ENCODE measurements around the gene PBRM1. TPM values are rescaled to one million over a fixed set of nuclear protein-coding genes. Genes with fewer than 3 reads are reported as not detected.

PBRM1 gene
- total RNA-seq, 1 donor, result 100 TPM

DNA sequence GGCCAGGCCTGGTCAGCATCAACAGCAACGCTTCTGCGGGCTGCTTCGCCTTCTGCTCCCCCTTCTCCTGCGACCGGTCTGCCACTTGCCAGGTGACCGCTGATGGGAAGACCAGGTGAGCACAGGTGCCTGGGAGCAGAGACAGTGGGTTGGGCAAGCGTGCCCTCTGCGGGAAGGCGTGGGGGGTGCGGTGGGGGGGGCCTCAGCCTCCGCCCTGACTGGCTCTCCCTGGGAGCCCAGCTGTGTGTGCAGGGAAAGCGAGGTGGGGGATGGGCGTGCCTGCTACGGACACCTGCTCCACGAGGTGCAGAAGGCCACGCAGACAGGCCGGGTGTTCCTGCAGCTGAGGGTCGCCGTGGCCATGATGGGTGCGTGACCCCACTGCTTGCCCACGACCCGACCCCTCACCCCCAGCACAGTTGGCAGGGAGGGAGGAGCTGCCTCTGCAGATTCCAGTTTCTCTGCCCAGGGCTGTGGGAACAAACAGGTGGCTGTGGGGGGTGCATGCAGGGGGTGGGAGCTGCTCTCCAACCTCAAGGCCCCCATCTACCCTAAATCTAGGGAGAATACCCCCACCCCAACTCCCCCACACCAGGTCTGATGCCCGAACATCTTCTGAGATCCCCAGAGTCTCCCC is 181.8 kb downstream of the PBRM1 start:
- H4K20me1 ChIP-seq (ENCODE audit: insufficient read depth, low read length), result no peaks in the 10 kb centered on the region
- H3K79me2 ChIP-seq (ENCODE audit: insufficient read depth, low read length), result no peaks in the 10 kb centered on the region
- no peak overlapping the region for H2AFZ ChIP-seq (ENCODE audit: low read length)
- H3K9me3 ChIP-seq (ENCODE audit: low read depth, low read length), result no peaks in the 10 kb centered on the region
- H3K4me2 ChIP-seq (ENCODE audit: insufficient read depth, low read length), result no peak overlapping the region
- TF ChIP-seq, protein P1, sequence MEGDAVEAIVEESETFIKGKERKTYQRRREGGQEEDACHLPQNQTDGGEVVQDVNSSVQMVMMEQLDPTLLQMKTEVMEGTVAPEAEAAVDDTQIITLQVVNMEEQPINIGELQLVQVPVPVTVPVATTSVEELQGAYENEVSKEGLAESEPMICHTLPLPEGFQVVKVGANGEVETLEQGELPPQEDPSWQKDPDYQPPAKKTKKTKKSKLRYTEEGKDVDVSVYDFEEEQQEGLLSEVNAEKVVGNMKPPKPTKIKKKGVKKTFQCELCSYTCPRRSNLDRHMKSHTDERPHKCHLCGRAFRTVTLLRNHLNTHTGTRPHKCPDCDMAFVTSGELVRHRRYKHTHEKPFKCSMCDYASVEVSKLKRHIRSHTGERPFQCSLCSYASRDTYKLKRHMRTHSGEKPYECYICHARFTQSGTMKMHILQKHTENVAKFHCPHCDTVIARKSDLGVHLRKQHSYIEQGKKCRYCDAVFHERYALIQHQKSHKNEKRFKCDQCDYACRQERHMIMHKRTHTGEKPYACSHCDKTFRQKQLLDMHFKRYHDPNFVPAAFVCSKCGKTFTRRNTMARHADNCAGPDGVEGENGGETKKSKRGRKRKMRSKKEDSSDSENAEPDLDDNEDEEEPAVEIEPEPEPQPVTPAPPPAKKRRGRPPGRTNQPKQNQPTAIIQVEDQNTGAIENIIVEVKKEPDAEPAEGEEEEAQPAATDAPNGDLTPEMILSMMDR (IDR thresholded peaks at IDR 0.05; ENCODE audit: extremely low read depth, low read depth, low read length), result no peak
- H3K27ac ChIP-seq (ENCODE audit: low read depth, low read length), result no peak overlapping the region
- no peak for DNase-seq (ENCODE audit: insufficient read length, low spot score, missing footprints)
- no peak overlapping the region for H3K4me3 ChIP-seq (ENCODE audit: insufficient read depth, low read length)
- H3K27me3 ChIP-seq (ENCODE audit: insufficient read depth, low read length), result no peaks in the 10 kb centered on the region
- peaks cover 8% of the 10 kb centered on the region for H3K4me1 ChIP-seq (ENCODE audit: insufficient read depth, low read length)
- no peaks in the 10 kb centered on the region for H3K36me3 ChIP-seq (ENCODE audit: insufficient read depth, low read length)

DNA sequence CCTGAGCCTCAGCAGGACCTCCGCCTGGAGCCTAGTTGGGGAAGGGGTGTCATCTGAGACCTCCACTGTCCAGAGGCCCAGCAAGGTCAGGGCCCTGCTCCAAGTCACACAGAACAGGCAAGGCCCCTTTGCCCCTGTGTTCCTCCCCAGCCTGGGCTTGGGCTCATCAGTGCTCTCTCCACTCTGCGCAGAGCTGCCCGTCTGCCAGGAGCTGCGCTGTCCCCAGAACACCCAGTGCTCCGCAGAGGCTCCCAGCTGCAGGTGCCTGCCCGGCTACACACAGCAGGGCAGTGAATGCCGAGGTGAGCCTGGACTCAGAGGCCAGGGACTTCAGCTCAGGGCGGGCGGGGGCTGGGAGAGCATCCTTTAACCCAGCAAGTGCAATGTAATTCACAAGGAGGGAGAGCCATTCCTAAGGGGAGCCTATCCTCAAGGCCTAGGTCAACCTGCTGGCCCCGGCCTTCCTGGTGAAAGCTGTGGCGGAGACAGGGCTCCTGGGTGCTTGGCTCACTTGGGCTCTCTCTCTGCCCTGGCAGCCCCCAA is 182.8 kb downstream of the PBRM1 start:
- no peaks in the 10 kb centered on the region for H4K20me1 ChIP-seq (ENCODE audit: insufficient read depth, low read length)
- no peak for DNase-seq (ENCODE audit: insufficient read length, low spot score, missing footprints)
- no peak overlapping the region for H3K27ac ChIP-seq (ENCODE audit: low read depth, low read length)
- no peak overlapping the region for H3K4me2 ChIP-seq (ENCODE audit: insufficient read depth, low read length)
- no peaks in the 10 kb centered on the region for H3K27me3 ChIP-seq (ENCODE audit: insufficient read depth, low read length)
- H3K79me2 ChIP-seq (ENCODE audit: insufficient read depth, low read length), result no peaks in the 10 kb centered on the region
- H2AFZ ChIP-seq (ENCODE audit: low read length), result no peak overlapping the region
- no peak overlapping the region for H3K4me3 ChIP-seq (ENCODE audit: insufficient read depth, low read length)
- no peaks in the 10 kb centered on the region for H3K9me3 ChIP-seq (ENCODE audit: low read depth, low read length)
- H3K36me3 ChIP-seq (ENCODE audit: insufficient read depth, low read length), result no peaks in the 10 kb centered on the region
- TF ChIP-seq, protein P1 (IDR thresholded peaks at IDR 0.05; ENCODE audit: extremely low read depth, low read depth, low read length), result no peak
- peaks cover 18% of the 10 kb centered on the region for H3K4me1 ChIP-seq (ENCODE audit: insufficient read depth, low read length)

DNA sequence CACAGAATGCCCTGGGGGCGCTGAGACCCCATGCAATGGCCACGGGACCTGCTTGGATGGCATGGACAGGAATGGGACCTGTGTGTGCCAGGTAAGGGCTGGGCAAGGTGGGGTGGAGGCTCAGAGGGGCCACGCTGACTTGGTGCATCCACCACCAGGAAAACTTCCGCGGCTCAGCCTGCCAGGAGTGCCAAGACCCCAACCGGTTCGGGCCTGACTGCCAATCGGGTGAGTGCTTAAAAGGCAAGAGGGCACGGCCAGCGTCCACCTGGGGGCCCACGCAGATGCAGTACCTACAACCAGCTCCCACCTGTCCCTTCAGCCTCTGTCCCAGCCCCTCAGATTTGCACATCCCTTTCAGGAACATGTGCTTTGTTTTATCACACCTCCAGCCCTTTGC is 183.7 kb downstream of the PBRM1 start:
- no peaks in the 10 kb centered on the region for H3K9me3 ChIP-seq (ENCODE audit: low read depth, low read length)
- no peak for DNase-seq (ENCODE audit: insufficient read length, low spot score, missing footprints)
- TF ChIP-seq, protein P1 (IDR thresholded peaks at IDR 0.05; ENCODE audit: extremely low read depth, low read depth, low read length), result no peak
- H3K4me2 ChIP-seq (ENCODE audit: insufficient read depth, low read length), result no peak overlapping the region
- no peak overlapping the region for H2AFZ ChIP-seq (ENCODE audit: low read length)
- no peak overlapping the region for H3K27ac ChIP-seq (ENCODE audit: low read depth, low read length)
- H3K27me3 ChIP-seq (ENCODE audit: insufficient read depth, low read length), result no peaks in the 10 kb centered on the region
- no peak overlapping the region for H3K4me3 ChIP-seq (ENCODE audit: insufficient read depth, low read length)
- H4K20me1 ChIP-seq (ENCODE audit: insufficient read depth, low read length), result no peaks in the 10 kb centered on the region
- peaks cover 18% of the 10 kb centered on the region for H3K4me1 ChIP-seq (ENCODE audit: insufficient read depth, low read length)
- H3K36me3 ChIP-seq (ENCODE audit: insufficient read depth, low read length), result no peaks in the 10 kb centered on the region
- no peaks in the 10 kb centered on the region for H3K79me2 ChIP-seq (ENCODE audit: insufficient read depth, low read length)

DNA sequence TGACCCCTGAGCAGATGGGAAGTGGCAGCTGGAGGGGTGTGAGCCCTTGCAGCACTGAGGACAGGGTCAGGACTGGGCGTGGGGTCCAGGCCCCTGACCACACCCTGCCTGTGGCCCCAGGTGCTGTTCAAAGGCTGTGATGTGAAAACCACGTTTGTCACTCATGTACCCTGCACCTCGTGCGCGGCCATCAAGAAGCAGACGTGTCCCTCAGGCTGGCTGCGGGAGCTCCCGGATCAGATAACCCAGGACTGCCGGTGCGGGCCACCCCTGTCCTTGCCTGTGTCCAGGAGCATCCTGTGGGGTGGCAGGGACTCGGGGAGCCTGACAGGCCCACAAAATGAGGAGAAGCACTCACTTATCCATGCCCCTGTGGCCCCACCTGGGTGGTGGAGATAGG is 184.7 kb downstream of the PBRM1 start:
- Histone ChIP-seq H3K79me2 (ENCODE audit: insufficient read depth, low read length) (no peaks in the 10 kb centered on the region), H3K4me3 (ENCODE audit: insufficient read depth, low read length) (no peak overlapping the region), H3K4me2 (ENCODE audit: insufficient read depth, low read length) (no peak overlapping the region), H3K27ac (ENCODE audit: low read depth, low read length) (no peak overlapping the region), H2AFZ (ENCODE audit: low read length) (no peak overlapping the region), H3K36me3 (ENCODE audit: insufficient read depth, low read length) (no peaks in the 10 kb centered on the region), H3K9me3 (ENCODE audit: low read depth, low read length) (no peaks in the 10 kb centered on the region), H3K27me3 (ENCODE audit: insufficient read depth, low read length) (no peaks in the 10 kb centered on the region), H3K4me1 (ENCODE audit: insufficient read depth, low read length) (peaks cover 21% of the 10 kb centered on the region), H4K20me1 (ENCODE audit: insufficient read depth, low read length) (no peaks in the 10 kb centered on the region)
- no peak for DNase-seq (ENCODE audit: insufficient read length, low spot score, missing footprints)
- TF ChIP-seq, protein P1 (IDR thresholded peaks at IDR 0.05; ENCODE audit: extremely low read depth, low read depth, low read length), result no peak

All from osteoblast (primary cell).